Erythroblast (primary cell): ENCODE measurements around the gene SLC39A9.

Experiments
- GATA1 ChIP-seq: IDR thresholded peaks from 2 replicates; pipeline ENCODE4 v1.6.1; 2011; ENCODE audit warnings: low read depth, mild to moderate bottlenecking, control low read depth, low read length, moderate library complexity
- POLR2A ChIP-seq: IDR thresholded peaks from 2 replicates; pipeline ENCODE4 v1.6.1; 2011; ENCODE audit warnings: mild to moderate bottlenecking, low read length

DNA sequence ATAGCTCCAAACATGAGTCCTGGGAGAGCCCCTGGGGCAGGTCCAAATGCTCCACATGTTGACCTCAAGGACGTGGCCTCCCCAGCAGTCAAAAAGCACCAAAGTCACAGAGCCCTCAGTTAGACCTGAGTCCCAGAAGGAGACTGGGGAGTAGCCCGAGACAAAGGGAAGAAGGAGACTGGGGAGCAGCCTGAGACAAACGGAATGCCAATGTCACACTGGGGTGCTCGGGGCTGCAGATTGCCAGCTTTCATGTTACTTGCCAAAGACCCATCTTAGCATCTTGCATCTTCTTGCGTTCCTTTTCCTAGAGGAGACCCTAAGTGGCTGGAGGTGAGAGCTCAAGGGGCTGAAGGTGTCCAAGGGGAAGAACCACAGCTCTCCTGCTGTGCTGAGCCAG lies 100.9 kb downstream of the SLC39A9 start:
- TF ChIP-seq POLR2A (no peak), GATA1 (no peak)
